Natural killer cell (primary cell): ENCODE measurements around the gene AFM. TPM values are rescaled to one million over a fixed set of nuclear protein-coding genes. Genes with fewer than 3 reads are reported as not detected.

Experiments used
- ATAC-seq, 3 donors: fragments of 150-1000 bp in 2 of 3; fragments of 200-7000 bp in 1 of 3; cut with Tn5 transposase; 1 replicate in 1 of 3; 2 replicates in 2 of 3; pipeline ENCODE4 v1.10.0; 2021; ENCODE audit warnings: mild to moderate bottlenecking in 2 of 3, moderate library complexity in 2 of 3
- DNase-seq, 2 donors: peaks; one replicate each; pipeline versions ENCODE4 v3.0.0 to v3.0.0-alpha.2; 2013 to 2021; ENCODE audit warnings: mixed read lengths in 1 of 2
- H3K27ac ChIP-seq: one replicate; pipeline ENCODE4 v1.5.1; 2013; ENCODE audit warnings: mild to moderate bottlenecking, low read length
- H3K27me3 ChIP-seq: one replicate; pipeline ENCODE4 v1.6.1; 2013; ENCODE audit warnings: low read length; ENCODE audit not compliant: control insufficient read depth, insufficient read depth
- H3K36me3 ChIP-seq: one replicate; pipeline ENCODE4 v1.6.1; 2013; ENCODE audit warnings: low read length; ENCODE audit not compliant: control insufficient read depth, insufficient read depth
- H3K4me1 ChIP-seq: one replicate; pipeline ENCODE4 v1.6.1; 2013; ENCODE audit warnings: low read length; ENCODE audit not compliant: control insufficient read depth, insufficient read depth
- H3K4me3 ChIP-seq: one replicate; pipeline ENCODE4 v1.5.1; 2013; ENCODE audit warnings: low read length
- H3K9me3 ChIP-seq: one replicate; pipeline ENCODE4 v1.6.1; 2013; ENCODE audit warnings: low read length; ENCODE audit not compliant: control insufficient read depth, insufficient read depth
- H3K27ac Mint-ChIP-seq, 2 donors: one replicate each; pipeline ENCODE4 v1.8.0; 2022; ENCODE audit warnings: mild to moderate bottlenecking in 2 of 2, mixed read lengths in 2 of 2, moderate library complexity in 1 of 2
- H3K27me3 Mint-ChIP-seq, 2 donors: one replicate each; pipeline ENCODE4 v1.8.0; 2022; ENCODE audit warnings: low read depth in 2 of 2, mixed read lengths in 2 of 2
- H3K36me3 Mint-ChIP-seq: one replicate; pipeline ENCODE4 v1.8.0; 2022; ENCODE audit warnings: mixed read lengths
- H3K4me1 Mint-ChIP-seq, 2 donors: one replicate each; pipeline ENCODE4 v1.8.0; 2022; ENCODE audit warnings: mixed read lengths in 2 of 2
- H3K4me3 Mint-ChIP-seq: one replicate; pipeline ENCODE4 v1.8.0; 2022; ENCODE audit warnings: mild to moderate bottlenecking, moderate library complexity, mixed read lengths
- H3K9me3 Mint-ChIP-seq, 2 donors: one replicate each; pipeline ENCODE4 v1.8.0; 2022; ENCODE audit warnings: mixed read lengths in 2 of 2
- WGBS: methylation state at CpG from one replicate; pipeline ENCODE4 v1.1.7; 2013; ENCODE audit warnings: missing lambda C conversion rate; ENCODE audit not compliant: insufficient coverage; 5-methylcytosine and 5-hydroxymethylcytosine counted together
- intact Hi-C: fragments of 100-400 bp; cut with micrococcal nuclease; formaldehyde crosslinking; loops from one replicate; pipeline ENCODE4 v1.14.2; 2022
- total RNA-seq, 4 donors: library from RNA; stranded (reverse); fragments of 120-200 nt in 1 of 4; gene quantifications; one replicate each; pipeline versions ENCODE4 v1.2.3 to v1.2.4, GENCODE V29; 2013 to 2022
- TF ChIP-seq, protein P1 (sequence below): fragments of 200-600 bp; IDR thresholded peaks from one replicate; pipeline ENCODE4 v1.8.0; 2022; ENCODE audit warnings: antibody characterized with exemption

AFM gene
- total RNA-seq, 3 donors from 2014 or later (not counting 1 experiment from before 2014, with no cell fraction given): not detected

DNA sequence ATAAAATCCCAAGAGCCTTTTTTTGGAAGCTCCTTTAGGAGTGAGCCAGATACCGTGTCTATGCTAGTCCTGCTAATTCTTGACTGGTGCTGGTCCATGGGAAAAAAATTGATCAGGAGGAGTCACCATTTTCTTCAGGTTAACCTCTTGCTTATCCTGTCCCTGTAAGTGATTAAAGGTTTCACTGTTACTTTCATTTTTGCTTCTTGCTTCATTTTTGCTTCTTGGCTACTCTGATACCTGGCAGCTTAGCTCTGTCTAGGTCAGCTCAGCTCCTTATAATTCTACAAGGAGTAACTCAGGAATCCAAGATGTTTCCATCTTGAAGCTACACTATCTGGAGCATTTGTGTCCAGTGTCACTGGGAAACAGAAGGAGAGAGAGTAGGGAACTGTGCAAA is 45.7 kb downstream of the AFM start:
- H3K27me3 ChIP-seq: no peaks in the 10 kb centered on the region
- Mint-ChIP-seq H3K4me1 (no peaks in the 10 kb centered on the region), H3K4me3 (no peak overlapping the region), H3K27ac (no peak overlapping the region), H3K9me3 (no peaks in the 10 kb centered on the region), H3K27me3 (no peaks in the 10 kb centered on the region), H3K36me3 (no peaks in the 10 kb centered on the region)
- ATAC-seq (no peak), DNase-seq (no peak)
- H3K4me3 ChIP-seq: no peak overlapping the region
- H3K27ac ChIP-seq: no peak overlapping the region
- H3K36me3 ChIP-seq: no peaks in the 10 kb centered on the region
- TF ChIP-seq, protein P1, sequence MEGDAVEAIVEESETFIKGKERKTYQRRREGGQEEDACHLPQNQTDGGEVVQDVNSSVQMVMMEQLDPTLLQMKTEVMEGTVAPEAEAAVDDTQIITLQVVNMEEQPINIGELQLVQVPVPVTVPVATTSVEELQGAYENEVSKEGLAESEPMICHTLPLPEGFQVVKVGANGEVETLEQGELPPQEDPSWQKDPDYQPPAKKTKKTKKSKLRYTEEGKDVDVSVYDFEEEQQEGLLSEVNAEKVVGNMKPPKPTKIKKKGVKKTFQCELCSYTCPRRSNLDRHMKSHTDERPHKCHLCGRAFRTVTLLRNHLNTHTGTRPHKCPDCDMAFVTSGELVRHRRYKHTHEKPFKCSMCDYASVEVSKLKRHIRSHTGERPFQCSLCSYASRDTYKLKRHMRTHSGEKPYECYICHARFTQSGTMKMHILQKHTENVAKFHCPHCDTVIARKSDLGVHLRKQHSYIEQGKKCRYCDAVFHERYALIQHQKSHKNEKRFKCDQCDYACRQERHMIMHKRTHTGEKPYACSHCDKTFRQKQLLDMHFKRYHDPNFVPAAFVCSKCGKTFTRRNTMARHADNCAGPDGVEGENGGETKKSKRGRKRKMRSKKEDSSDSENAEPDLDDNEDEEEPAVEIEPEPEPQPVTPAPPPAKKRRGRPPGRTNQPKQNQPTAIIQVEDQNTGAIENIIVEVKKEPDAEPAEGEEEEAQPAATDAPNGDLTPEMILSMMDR: no peak
- H3K4me1 ChIP-seq: no peaks in the 10 kb centered on the region
- intact Hi-C loops: no loop called here
- H3K9me3 ChIP-seq: no peaks in the 10 kb centered on the region
- 100% methylated on average over 1 of the region's 1 CpG for WGBS

DNA sequence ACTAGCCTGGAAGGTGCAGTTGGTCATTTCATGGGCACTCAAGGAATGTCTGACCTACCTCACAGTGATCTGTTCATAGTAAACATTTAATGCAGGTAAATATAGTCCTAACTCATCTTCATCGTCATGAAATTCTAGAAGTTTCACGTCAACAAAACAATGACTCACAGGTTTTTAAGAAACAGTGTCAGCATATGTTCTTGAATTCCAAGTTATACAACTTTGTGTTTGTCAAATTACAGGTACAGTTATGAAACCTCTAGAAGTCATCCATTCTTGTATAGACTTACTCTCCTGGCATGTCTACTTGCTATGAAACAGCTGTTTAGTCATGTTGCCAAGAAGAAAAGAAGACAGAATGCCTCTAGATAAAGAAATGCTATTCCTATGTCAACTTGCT is 46.6 kb downstream of the AFM start:
- no peak for DNase-seq
- intact Hi-C loops: no loop called here
- Histone ChIP-seq H3K36me3 (no peaks in the 10 kb centered on the region), H3K9me3 (no peaks in the 10 kb centered on the region), H3K4me3 (no peak overlapping the region), H3K27ac (no peak overlapping the region), H3K4me1 (no peaks in the 10 kb centered on the region), H3K27me3 (no peaks in the 10 kb centered on the region)
- H3K36me3 Mint-ChIP-seq: no peaks in the 10 kb centered on the region
- ATAC-seq: no peak
- no peaks in the 10 kb centered on the region for H3K4me1 Mint-ChIP-seq
- no peaks in the 10 kb centered on the region for H3K9me3 Mint-ChIP-seq
- no peak overlapping the region for H3K27ac Mint-ChIP-seq
- H3K4me3 Mint-ChIP-seq: no peak overlapping the region
- H3K27me3 Mint-ChIP-seq: no peaks in the 10 kb centered on the region
- WGBS: 92% methylated on average over 2 of the region's 2 CpGs
- TF ChIP-seq, protein P1: no peak

DNA sequence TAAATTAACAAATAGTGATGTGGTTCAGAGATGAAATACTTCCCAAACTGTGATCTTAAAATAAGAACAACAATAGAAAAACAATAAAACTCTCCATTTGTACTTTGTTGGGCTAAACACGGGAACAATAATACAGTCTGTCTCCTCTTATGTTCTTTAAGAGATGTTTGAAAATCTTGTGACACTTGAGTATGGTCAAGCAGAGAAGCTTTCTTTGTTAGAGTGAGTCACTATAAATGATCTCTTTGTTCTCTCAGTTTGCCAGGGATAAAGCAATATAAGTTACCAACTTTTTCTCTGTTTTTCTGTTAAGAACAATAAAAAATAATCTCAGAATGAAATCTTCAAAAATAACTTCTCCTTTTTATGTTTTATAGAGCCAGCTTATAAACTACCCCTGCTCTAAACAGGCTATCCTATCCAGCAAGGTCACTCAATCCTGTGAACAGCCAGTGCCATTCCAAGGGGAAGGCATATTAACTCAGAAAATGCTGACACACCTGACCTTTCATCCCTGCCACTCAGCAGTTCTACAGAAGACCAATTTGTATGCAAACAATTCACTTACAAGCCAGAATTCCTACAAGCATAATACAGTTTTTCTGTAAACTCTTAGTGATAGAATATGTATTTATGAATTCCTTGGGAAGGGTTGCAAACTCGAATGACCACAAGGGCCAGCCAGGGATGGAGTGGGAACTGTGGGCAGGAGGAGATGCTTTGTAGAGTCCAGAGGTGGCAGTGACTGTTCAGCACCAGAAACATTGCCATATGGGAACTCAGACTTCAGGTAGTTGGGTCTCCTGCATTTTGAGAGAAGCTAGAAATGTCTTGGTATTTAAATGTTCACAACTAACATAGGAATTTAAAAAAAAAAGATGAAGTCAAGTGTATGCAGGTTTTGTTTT is 52.2 kb downstream of the AFM start:
- H3K9me3 ChIP-seq: no peaks in the 10 kb centered on the region
- no peak for DNase-seq
- Mint-ChIP-seq H3K27ac (no peak overlapping the region), H3K4me3 (no peak overlapping the region), H3K36me3 (no peaks in the 10 kb centered on the region), H3K9me3 (no peaks in the 10 kb centered on the region), H3K27me3 (no peaks in the 10 kb centered on the region), H3K4me1 (no peaks in the 10 kb centered on the region)
- no peaks in the 10 kb centered on the region for H3K36me3 ChIP-seq
- intact Hi-C loops: no loop called here
- WGBS: 90% methylated on average over 2 of the region's 2 CpGs
- H3K27ac ChIP-seq: no peak overlapping the region
- H3K4me1 ChIP-seq: no peaks in the 10 kb centered on the region
- ATAC-seq: no peak
- TF ChIP-seq, protein P1: no peak
- no peak overlapping the region for H3K4me3 ChIP-seq
- H3K27me3 ChIP-seq: no peaks in the 10 kb centered on the region
